Adrenal gland (tissue), 5 donors: ENCODE data around the gene LMAN1.

Experiments
- POLR2A ChIP-seq, 2 donors: fragments of 450-650 bp; IDR thresholded peaks; one replicate each; pipeline ENCODE4 v1.6.1; 2017; ENCODE audit warnings: antibody characterized with exemption in 2 of 2, mild to moderate bottlenecking in 2 of 2, moderate library complexity in 1 of 2
- TF ChIP-seq, protein P1 (sequence below), 6 experiments: fragments of 450-650 bp in 4 of 6; fragments of 200-600 bp in 2 of 6; sonication (generic) in 1 of 6; IDR thresholded peaks; 1 replicate in 5 of 6; 2 replicates in 1 of 6; pipeline versions ENCODE4 v1.5.1 to v1.8.0; 2016 to 2021; ENCODE audit warnings: antibody characterized with exemption in 6 of 6, mild to moderate bottlenecking in 2 of 6, moderate library complexity in 1 of 6
- donor health status: DM: no; HTN: no; CAD: no.

DNA sequence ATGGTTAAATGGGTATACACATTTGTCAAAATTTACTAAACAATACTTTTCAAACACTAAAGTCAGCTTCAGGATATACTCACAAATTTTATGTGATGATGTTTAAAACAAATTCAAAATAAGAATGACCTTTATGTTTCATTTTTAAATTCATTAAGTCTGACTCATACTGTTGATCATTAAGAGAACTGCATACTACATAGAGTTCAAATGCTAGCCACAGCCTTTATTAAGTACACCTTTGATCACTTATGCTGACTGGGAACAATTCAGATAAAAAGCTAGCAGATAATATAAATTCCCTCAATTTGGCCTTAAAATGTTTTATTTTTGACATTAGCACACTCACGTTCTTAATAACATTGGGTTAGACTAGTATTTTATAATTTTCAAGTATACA is 14.1 kb downstream of the LMAN1 start:
- TF ChIP-seq, protein P1, sequence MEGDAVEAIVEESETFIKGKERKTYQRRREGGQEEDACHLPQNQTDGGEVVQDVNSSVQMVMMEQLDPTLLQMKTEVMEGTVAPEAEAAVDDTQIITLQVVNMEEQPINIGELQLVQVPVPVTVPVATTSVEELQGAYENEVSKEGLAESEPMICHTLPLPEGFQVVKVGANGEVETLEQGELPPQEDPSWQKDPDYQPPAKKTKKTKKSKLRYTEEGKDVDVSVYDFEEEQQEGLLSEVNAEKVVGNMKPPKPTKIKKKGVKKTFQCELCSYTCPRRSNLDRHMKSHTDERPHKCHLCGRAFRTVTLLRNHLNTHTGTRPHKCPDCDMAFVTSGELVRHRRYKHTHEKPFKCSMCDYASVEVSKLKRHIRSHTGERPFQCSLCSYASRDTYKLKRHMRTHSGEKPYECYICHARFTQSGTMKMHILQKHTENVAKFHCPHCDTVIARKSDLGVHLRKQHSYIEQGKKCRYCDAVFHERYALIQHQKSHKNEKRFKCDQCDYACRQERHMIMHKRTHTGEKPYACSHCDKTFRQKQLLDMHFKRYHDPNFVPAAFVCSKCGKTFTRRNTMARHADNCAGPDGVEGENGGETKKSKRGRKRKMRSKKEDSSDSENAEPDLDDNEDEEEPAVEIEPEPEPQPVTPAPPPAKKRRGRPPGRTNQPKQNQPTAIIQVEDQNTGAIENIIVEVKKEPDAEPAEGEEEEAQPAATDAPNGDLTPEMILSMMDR (IDR thresholded peaks at IDR 0.05), result no peak
- no peak for TF ChIP-seq POLR2A (IDR thresholded peaks at IDR 0.05)
